NCI-H1436 treated with DMSO at 0.1 percent for 48 hours (cell line): ENCODE data around the gene YBX3.

Experiments used
- DNase-seq: peaks from one replicate; lab custom pipeline; 2025; lab: John Stamatoyannopoulos, UW

Gene YBX3

GRCh38 chr12:10721651-10722501, 1.2 kb downstream of the YBX3 start:
- DNase-seq, result no peak

DNA sequence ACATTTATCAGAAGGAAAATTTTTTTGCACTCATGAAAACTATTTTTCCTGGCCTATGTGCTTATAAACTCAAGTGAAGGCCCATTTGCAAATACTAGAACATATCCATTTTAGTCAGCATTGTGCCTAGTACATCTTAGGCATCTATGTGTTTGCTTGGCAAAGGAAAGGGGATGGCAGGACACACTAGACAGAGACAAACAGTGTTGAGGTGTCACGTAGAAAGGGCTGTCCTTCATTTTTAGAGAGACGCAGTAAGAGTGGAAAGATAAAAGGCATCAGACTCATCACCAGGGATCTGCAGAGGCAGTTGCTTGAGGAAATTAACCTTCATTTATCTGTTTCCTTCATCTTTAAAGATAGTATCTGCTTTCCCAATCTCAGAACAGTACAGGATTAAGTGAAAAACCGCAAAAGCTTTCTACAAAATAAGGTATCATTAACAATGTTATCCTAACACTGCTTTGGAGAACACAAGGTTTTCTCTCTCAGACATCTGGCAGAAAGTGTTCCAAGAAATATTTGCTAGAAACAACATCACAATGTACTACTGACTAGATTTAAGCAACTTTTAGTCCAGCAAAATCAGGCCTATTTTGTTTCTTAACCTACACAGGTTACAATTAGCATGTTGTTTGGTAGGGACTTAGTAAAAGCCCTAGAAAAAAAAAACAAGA, 2.0 kb downstream of the YBX3 start:
- DNase-seq, result no peak

- DNase-seq, result no peak
Observed at GRCh38 chr12:10719482-10719881, 3.6 kb downstream of the YBX3 start.

DNA sequence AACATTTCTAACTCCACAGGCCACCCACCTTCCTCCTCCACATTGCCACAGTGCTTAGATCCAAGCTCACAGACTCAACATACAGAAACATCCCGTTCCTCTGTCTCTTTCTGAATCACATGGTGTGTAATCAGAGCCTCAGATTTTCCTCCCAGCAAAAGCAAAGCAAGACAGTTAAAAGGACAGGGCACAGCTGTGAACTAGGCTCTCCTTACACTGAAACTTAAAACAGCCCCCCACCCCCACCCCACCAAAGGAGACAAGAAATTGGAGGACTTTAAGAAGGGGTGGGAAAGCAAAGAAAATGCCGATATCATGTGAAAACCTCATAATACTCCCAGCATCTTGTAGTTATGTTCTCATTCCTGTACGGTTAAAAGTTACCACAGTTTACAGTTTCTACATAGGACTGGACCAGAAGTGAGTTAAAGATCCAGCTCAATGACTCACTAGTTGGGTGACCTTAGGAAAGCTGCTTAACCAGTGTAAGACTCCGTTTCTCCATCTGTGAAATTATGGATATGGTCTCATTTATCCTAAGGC, 4.8 kb downstream of the YBX3 start:
- no peak for DNase-seq

- no peak for DNase-seq
Observed at GRCh38 chr12:10717410-10717809, 5.7 kb downstream of the YBX3 start.

DNA sequence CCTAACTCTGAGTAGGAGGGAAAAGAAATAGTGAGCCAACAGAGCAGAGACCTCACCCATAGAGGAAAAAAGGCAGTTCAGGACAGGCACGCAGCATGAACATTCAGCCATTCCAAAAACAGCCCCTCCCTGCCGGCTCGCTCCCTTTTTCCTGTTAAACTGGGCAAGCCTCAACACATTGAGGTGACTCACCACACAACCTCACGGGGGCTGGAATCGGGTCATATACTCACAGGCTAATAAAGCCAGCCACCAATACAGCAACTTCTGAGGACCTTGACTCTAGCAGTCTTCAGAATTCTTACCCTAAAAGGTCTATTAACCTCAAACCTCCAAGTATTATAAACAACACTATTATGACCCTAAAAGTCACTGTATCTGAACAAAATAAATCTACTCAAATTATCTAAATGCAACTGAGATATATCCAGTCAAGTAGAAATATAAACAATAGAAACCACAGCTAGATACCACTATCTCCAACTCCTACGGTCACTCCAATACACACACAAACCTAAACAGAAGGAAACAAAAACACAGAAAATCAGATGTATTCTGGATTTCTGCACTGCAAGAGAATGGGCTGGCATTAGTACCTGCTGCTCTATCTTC, 6.3 kb downstream of the YBX3 start:
- DNase-seq, result no peak

DNA sequence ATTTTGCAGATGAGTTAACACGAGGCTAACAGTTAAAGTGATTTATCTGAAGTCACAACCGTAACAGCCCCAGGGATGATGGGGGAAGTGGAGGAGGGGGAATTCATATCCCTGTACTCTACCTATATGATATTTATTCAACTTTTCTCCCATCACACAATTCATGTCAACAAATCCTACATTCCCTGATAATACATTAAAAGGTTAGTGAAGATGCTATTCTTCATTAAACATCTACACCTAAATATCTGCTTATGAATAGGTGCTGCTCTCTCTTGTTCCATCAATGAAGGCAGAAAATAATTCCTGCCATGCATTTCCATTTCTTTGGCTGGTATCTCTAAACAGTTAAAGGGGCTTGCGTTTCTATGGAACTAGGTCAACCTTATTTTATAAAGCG, 6.8 kb downstream of the YBX3 start:
- no peak for DNase-seq

DNA sequence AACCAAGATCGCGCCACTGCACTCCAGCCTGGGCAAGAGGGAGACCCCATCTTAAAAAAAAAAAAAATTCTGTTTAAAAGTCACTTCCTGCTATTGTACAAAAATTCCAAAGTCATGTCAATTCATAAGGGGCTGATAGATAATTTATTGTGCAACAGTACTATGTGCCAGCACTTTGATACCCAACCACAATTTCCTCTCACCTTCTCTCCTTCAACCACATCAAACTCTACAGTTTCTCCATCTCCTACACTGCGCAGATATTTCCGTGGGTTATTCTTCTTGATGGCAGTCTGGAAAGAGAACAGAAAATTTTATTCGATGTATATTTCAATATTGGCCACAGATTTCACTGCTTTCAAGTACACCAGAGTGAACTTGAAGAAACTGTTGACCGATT, 7.6 kb downstream of the YBX3 start:
- DNase-seq, result no peak

GRCh38 chr12:10709808-10710207, 13.3 kb downstream of the YBX3 start:
- no peak for DNase-seq

- no peak for DNase-seq
Observed at GRCh38 chr12:10708862-10709261, 14.3 kb downstream of the YBX3 start.

GRCh38 chr12:10705655-10706054, 17.5 kb downstream of the YBX3 start:
- DNase-seq, result no peak

DNA sequence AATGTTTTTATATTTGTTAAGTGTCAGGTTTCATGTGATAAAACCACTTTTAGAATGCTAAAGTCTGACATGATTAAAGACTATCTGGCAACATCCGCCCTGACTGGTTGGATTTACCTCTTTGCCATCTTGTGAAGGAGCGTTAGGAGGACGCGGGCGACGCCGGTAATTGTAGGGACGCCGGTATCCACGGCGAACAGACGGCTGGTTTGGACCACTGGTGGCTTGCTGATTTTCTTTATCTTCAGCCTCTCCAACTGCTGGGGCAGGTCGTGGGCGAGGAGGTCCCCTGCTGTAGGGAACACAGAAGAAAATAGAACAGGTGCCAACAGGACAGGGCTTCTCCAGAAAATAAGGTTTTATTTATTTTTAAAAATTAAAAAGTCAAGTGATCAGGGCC, 21.3 kb downstream of the YBX3 start:
- DNase-seq, result no peak

- no peak for DNase-seq
Observed at GRCh38 chr12:10701131-10701681, 21.9 kb downstream of the YBX3 start.

- no peak for DNase-seq
Observed at GRCh38 chr12:10700581-10700980, 22.5 kb downstream of the YBX3 start.

DNA sequence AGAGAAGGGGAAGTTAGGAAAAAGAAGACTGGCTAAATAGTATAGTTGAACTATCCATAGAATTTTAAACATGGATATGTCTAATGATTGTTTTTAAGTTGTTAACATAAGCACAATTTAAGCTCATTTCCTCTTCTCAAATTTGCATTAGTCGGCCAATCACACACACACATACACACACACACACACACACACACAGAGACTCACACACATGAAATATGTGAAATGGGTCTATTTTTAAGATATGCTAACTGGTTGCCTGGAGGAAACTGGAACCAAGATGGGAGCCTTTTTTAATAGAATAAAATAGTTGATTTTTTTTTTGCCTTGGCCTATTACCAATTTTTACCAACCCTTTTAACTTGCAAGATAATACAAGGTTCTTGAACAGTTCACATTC, 25.3 kb downstream of the YBX3 start:
- no peak for DNase-seq

DNA sequence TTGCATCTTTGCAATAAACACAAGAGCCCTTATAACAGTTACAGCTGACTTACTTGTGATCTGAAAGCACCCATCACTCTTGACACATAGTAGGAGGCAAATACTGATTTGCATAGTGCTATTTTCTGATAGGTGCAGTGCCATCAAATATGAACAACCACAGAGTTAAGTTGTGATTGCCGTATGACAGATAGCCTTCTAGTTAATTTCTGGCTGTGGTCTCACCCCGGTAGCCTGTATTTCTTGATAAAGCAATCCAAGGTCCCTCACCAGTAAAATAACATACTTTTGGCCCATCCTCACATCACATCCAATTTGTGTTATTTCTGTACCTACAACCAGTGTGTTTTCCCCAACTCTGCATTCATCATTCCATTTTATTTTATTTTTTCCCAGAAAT, 26.0 kb downstream of the YBX3 start:
- DNase-seq, result no peak

GRCh38 chr12:10690906-10691305, 32.2 kb downstream of the YBX3 start:
- no peak for DNase-seq

- DNase-seq, result no peak
Observed at GRCh38 chr12:10689146-10689545, 34.0 kb downstream of the YBX3 start.

GRCh38 chr12:10688042-10688441, 35.1 kb downstream of the YBX3 start:
- no peak for DNase-seq

DNA sequence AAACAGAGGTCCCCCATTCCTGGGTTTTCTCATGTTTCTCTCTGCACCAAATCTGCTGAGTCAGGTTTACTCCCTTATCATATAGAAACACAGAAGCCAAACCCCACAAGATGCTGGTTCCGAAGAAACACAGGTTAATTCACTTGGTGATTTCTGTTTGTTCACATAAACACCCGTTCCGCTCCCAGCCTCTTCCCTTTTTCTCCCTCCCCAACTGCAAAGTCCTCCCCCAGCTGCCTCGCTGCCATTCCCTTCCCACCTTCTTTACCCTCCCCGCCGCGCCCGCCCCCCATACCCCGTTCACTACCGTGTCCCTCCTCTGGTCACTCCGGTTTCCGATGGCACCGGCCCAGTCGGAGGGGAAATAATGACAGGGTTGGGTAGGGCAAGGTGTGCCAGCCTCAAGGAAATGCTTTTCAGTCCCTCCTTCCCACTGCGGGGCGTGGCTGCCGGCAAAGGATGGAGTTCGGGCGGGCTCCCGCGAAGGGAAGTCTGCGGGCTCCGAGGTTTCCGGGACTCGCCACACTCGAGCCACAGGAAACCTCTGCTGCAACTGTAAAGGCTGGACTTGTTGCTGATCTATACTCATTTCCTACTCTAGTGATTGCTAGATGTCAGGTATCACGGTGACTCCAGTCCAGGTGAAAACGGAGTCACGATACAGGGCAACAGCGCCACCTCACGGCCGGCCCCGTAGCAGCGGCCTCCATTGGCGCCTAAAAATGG, 49.3 kb downstream of the YBX3 start, which contains the start of gene STYK1:
Gene STYK1 (minus strand): TSS at position 394 of the 726 bp plus-strand sequence. CDS start 39,434 bp downstream, outside the sequence.
- DNase-seq, result no peak

- DNase-seq, result no peak
Observed at GRCh38 chr12:10672231-10672868, 50.8 kb downstream of the YBX3 start.
